Measurements from ENCODE around the gene PERM1.
"Not testable (repeated sequence)": the region's sequence is repeated elsewhere in the genome, so short reads cannot be mapped to it uniquely, and the experiment has no call there.

PERM1 gene

GRCh38 chr1:981955-982558 is at the start of gene PERM1:
Gene PERM1, minus strand, starts transcription at chr1:982093. Its CDS starts 1,064 bp downstream, at chr1:981029.
- H3K4me3 ChIP-seq (ENCODE audit: low read length), result no peak within 1 kb of the TSS
- no peak within 1 kb of the TSS for H3K9ac ChIP-seq (ENCODE audit: low read length)
- peaks cover 28% of the 10 kb centered on the region for H3K27me3 ChIP-seq (ENCODE audit: control insufficient read depth, insufficient read depth, low read length)
- H3K9me3 ChIP-seq (ENCODE audit: control insufficient read depth, low read length), result no peaks in the 10 kb centered on the region
- H3K36me3 ChIP-seq (ENCODE audit: control insufficient read depth, insufficient read depth, low read length), result no peaks in the 10 kb centered on the region
- no peaks in the 10 kb centered on the region for H3K4me1 ChIP-seq (ENCODE audit: control insufficient read depth, insufficient read depth, low read length)

- not testable (repeated sequence) for H3K9ac ChIP-seq (ENCODE audit: low read length); H3K36me3 ChIP-seq (ENCODE audit: control insufficient read depth, insufficient read depth, low read length)
Measured at GRCh38 chr1:1030867-1031658, 49.2 kb upstream of the PERM1 start.

GRCh38 chr1:1027791-1028190 is 45.9 kb upstream of the PERM1 start:
- Histone ChIP-seq H3K4me3 (ENCODE audit: low read length) (no peak overlapping the region), H3K9ac (ENCODE audit: low read length) (no peak overlapping the region), H3K4me1 (ENCODE audit: control insufficient read depth, insufficient read depth, low read length) (peaks cover 31% of the 10 kb centered on the region), H3K36me3 (ENCODE audit: control insufficient read depth, insufficient read depth, low read length) (no peaks in the 10 kb centered on the region), H3K9me3 (ENCODE audit: control insufficient read depth, low read length) (no peaks in the 10 kb centered on the region), H3K27me3 (ENCODE audit: control insufficient read depth, insufficient read depth, low read length) (peaks cover 11% of the 10 kb centered on the region)

More at GRCh38 chr1:1030867-1031658, 49.2 kb upstream of the PERM1 start:
- Histone ChIP-seq H3K4me1 (ENCODE audit: control insufficient read depth, insufficient read depth, low read length) (peaks cover 11% of the 10 kb centered on the region), H3K27me3 (ENCODE audit: control insufficient read depth, insufficient read depth, low read length) (peaks cover 21% of the 10 kb centered on the region)
- H3K9me3 ChIP-seq (ENCODE audit: control insufficient read depth, low read length); H3K4me3 ChIP-seq (ENCODE audit: low read length): not testable (repeated sequence)

- Histone ChIP-seq H3K9ac (ENCODE audit: low read length) (no peak overlapping the region), H3K4me3 (ENCODE audit: low read length) (no peak overlapping the region)
Measured at GRCh38 chr1:1026599-1027413, 44.9 kb upstream of the PERM1 start.

GRCh38 chr1:1025730-1026129 is 43.8 kb upstream of the PERM1 start:
- H3K36me3 ChIP-seq (ENCODE audit: control insufficient read depth, insufficient read depth, low read length), result no peaks in the 10 kb centered on the region
- H3K9me3 ChIP-seq (ENCODE audit: control insufficient read depth, low read length), result no peaks in the 10 kb centered on the region
- H3K4me3 ChIP-seq (ENCODE audit: low read length), result no peak overlapping the region
- no peaks in the 10 kb centered on the region for H3K27me3 ChIP-seq (ENCODE audit: control insufficient read depth, insufficient read depth, low read length)
- peaks cover 28% of the 10 kb centered on the region for H3K4me1 ChIP-seq (ENCODE audit: control insufficient read depth, insufficient read depth, low read length)
- H3K9ac ChIP-seq (ENCODE audit: low read length), result no peak overlapping the region

More at GRCh38 chr1:1026599-1027413, 44.9 kb upstream of the PERM1 start:
- H3K9me3 ChIP-seq (ENCODE audit: control insufficient read depth, low read length), result no peaks in the 10 kb centered on the region
- peaks cover 1% of the 10 kb centered on the region for H3K27me3 ChIP-seq (ENCODE audit: control insufficient read depth, insufficient read depth, low read length)
- H3K4me1 ChIP-seq (ENCODE audit: control insufficient read depth, insufficient read depth, low read length), result peaks cover 21% of the 10 kb centered on the region
- H3K36me3 ChIP-seq (ENCODE audit: control insufficient read depth, insufficient read depth, low read length), result no peaks in the 10 kb centered on the region

- Histone ChIP-seq H3K9me3 (ENCODE audit: control insufficient read depth, low read length) (no peaks in the 10 kb centered on the region), H3K4me1 (ENCODE audit: control insufficient read depth, insufficient read depth, low read length) (peaks cover 28% of the 10 kb centered on the region), H3K4me3 (ENCODE audit: low read length) (no peak overlapping the region), H3K36me3 (ENCODE audit: control insufficient read depth, insufficient read depth, low read length) (no peaks in the 10 kb centered on the region), H3K9ac (ENCODE audit: low read length) (peak overlapping the region; percentile 39), H3K27me3 (ENCODE audit: control insufficient read depth, insufficient read depth, low read length) (no peaks in the 10 kb centered on the region)
Measured at GRCh38 chr1:1024771-1025699, 43.1 kb upstream of the PERM1 start.

GRCh38 chr1:1024149-1024770 is 42.4 kb upstream of the PERM1 start:
- Histone ChIP-seq H3K36me3 (ENCODE audit: control insufficient read depth, insufficient read depth, low read length) (no peaks in the 10 kb centered on the region), H3K4me3 (ENCODE audit: low read length) (no peak overlapping the region), H3K27me3 (ENCODE audit: control insufficient read depth, insufficient read depth, low read length) (no peaks in the 10 kb centered on the region), H3K9me3 (ENCODE audit: control insufficient read depth, low read length) (no peaks in the 10 kb centered on the region), H3K9ac (ENCODE audit: low read length) (no peak overlapping the region), H3K4me1 (ENCODE audit: control insufficient read depth, insufficient read depth, low read length) (peaks cover 28% of the 10 kb centered on the region)

- Histone ChIP-seq H3K36me3 (ENCODE audit: control insufficient read depth, insufficient read depth, low read length) (no peaks in the 10 kb centered on the region), H3K4me1 (ENCODE audit: control insufficient read depth, insufficient read depth, low read length) (peaks cover 31% of the 10 kb centered on the region), H3K4me3 (ENCODE audit: low read length) (no peak overlapping the region), H3K27me3 (ENCODE audit: control insufficient read depth, insufficient read depth, low read length) (no peaks in the 10 kb centered on the region), H3K9me3 (ENCODE audit: control insufficient read depth, low read length) (no peaks in the 10 kb centered on the region), H3K9ac (ENCODE audit: low read length) (no peak overlapping the region)
Measured at GRCh38 chr1:1023700-1024099, 41.8 kb upstream of the PERM1 start.

GRCh38 chr1:1022302-1023009 is 40.6 kb upstream of the PERM1 start:
- H3K36me3 ChIP-seq (ENCODE audit: control insufficient read depth, insufficient read depth, low read length), result no peaks in the 10 kb centered on the region
- H3K4me1 ChIP-seq (ENCODE audit: control insufficient read depth, insufficient read depth, low read length), result peaks cover 31% of the 10 kb centered on the region

GRCh38 chr1:1021920-1022259 is 40.0 kb upstream of the PERM1 start:
- Histone ChIP-seq H3K36me3 (ENCODE audit: control insufficient read depth, insufficient read depth, low read length) (no peaks in the 10 kb centered on the region), H3K27me3 (ENCODE audit: control insufficient read depth, insufficient read depth, low read length) (no peaks in the 10 kb centered on the region), H3K4me1 (ENCODE audit: control insufficient read depth, insufficient read depth, low read length) (peaks cover 31% of the 10 kb centered on the region), H3K9me3 (ENCODE audit: control insufficient read depth, low read length) (no peaks in the 10 kb centered on the region), H3K4me3 (ENCODE audit: low read length) (no peak overlapping the region), H3K9ac (ENCODE audit: low read length) (no peak overlapping the region)

More at GRCh38 chr1:1022302-1023009, 40.6 kb upstream of the PERM1 start:
- Histone ChIP-seq H3K4me3 (ENCODE audit: low read length) (no peak overlapping the region), H3K27me3 (ENCODE audit: control insufficient read depth, insufficient read depth, low read length) (no peaks in the 10 kb centered on the region), H3K9ac (ENCODE audit: low read length) (no peak overlapping the region), H3K9me3 (ENCODE audit: control insufficient read depth, low read length) (no peaks in the 10 kb centered on the region)

All from mucosa of stomach (tissue), 1 donor.